ENCODE measurements around the gene NCOR2. TPM values are rescaled to one million over a fixed set of nuclear protein-coding genes. Genes with fewer than 3 reads are reported as not detected.

The NCOR2 gene
- total RNA-seq, 1 donor from 2014 or later, result 25.7 TPM

GRCh38 chr12:124558313-124558712 lies 9.1 kb downstream of the NCOR2 start:
- DNase-seq, result no peak

- DNase-seq, result no peak
These were observed 9.7 kb downstream of the NCOR2 start for GRCh38 chr12:124557518-124558223.

GRCh38 chr12:124556896-124557501 lies 10.4 kb downstream of the NCOR2 start:
- DNase-seq, result no peak

- no peak for DNase-seq
These were observed 11.3 kb downstream of the NCOR2 start for GRCh38 chr12:124556074-124556466.

GRCh38 chr12:124555168-124556073 lies 12.0 kb downstream of the NCOR2 start:
- no peak for DNase-seq

GRCh38 chr12:124554429-124555029 lies 12.9 kb downstream of the NCOR2 start:
- DNase-seq, result peak; percentile 64

- no peak for DNase-seq
These were observed 13.5 kb downstream of the NCOR2 start for GRCh38 chr12:124553862-124554428.

GRCh38 chr12:124551268-124552144 lies 15.9 kb downstream of the NCOR2 start:
- DNase-seq, result peak; percentile 45

- DNase-seq, result peak; percentile 56
These were observed 17.0 kb downstream of the NCOR2 start for GRCh38 chr12:124550123-124551089.

- DNase-seq, result peak; percentile 57
These were observed 17.8 kb downstream of the NCOR2 start for GRCh38 chr12:124549629-124550028.

- DNase-seq, result peak; percentile 80
These were observed 18.5 kb downstream of the NCOR2 start for GRCh38 chr12:124548854-124549378.

- no peak for DNase-seq
These were observed 19.8 kb downstream of the NCOR2 start for GRCh38 chr12:124547626-124548025.

GRCh38 chr12:124545508-124546418 lies 21.6 kb downstream of the NCOR2 start:
- DNase-seq, result peak; percentile 28

GRCh38 chr12:124544983-124545382 lies 22.4 kb downstream of the NCOR2 start:
- DNase-seq, result no peak

GRCh38 chr12:124544311-124544970 lies 23.0 kb downstream of the NCOR2 start:
- DNase-seq, result no peak

- no peak for DNase-seq
These were observed 23.7 kb downstream of the NCOR2 start for GRCh38 chr12:124543590-124544310.

- DNase-seq, result peak; percentile 77
These were observed 24.3 kb downstream of the NCOR2 start for GRCh38 chr12:124543052-124543589.

Data from dermis blood vessel endothelial cell (primary cell).